CD4-positive, alpha-beta T cell treated with Interleukin-4 for 1 hour (primary cell): ENCODE data around the gene ACSS1.

ENCODE experiments used
- DNase-seq, 2 donors: peaks; one replicate each; pipeline ENCODE4 v3.0.0-alpha.2; 2020 to 2022

ACSS1 gene

DNA sequence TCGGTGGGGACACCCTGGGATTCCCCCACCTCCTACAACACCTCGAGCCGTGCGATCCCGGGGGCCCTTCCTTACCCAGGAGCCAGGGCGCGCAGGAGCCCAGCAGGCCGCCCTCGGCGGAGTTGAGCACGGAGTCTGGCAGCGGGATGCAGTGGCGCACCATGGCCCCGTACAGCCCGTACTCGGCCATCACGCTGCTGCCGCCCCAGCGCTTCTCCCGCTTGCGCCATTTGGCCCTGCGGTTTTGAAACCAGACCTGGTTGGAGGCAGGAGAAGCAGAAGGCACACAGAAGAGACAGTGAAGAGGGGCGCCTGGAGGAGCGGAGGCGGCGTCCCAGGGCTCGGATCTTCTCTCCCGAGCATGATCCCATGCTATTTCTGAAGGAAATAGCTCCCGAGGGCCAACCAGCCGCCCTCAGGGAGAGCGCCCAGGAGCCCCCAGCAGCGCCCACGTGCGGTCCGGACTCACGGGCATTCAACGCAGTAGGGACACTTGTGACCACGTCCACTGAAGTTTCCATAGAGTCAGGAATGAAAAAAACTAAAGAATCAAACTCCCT lies 19.8 kb upstream of the ACSS1 start:
- DNase-seq, result no peak

DNA sequence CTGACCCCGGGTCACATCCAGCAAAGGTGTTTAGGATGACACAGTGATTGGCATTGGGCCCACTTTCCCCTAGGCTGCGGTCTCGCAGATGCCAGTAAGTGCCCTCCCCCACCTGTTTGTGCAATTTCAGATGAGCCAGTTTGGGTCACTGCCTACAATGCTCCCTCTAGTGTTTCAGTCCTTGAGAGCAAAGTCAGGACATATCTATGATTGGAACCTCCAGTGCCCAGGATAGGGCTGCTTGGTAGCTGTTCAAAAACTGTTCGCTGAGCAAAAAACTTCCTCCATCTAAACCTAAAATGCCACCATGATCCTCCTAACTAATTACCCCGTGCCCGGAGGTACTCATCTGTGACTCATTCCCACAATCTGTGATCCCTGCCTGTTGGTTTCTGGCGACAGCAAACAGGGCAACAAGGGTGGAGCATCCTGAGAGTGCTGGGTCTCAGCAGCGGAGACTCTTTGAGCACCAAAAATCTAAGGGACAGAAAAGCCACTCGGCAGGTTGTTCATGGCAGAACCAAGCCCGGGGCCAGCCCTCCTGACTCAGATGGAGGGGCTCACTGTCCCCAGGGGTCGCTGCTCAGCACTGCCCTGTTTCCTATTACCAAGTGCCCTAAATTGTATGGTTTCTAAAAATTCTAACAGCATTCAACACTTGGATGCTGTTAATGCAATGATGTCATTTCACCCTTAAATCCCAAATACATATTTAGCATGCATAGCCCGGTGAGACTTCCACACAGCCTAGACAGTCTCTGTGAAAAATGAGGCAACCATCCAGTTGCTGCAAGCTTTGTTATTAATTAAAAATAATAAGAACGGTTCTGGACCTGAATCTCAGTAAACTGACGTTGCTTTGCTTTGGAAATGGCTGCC lies 19.0 kb upstream of the ACSS1 start:
- DNase-seq, result peak in 1 of 2 donors; percentile 29

DNA sequence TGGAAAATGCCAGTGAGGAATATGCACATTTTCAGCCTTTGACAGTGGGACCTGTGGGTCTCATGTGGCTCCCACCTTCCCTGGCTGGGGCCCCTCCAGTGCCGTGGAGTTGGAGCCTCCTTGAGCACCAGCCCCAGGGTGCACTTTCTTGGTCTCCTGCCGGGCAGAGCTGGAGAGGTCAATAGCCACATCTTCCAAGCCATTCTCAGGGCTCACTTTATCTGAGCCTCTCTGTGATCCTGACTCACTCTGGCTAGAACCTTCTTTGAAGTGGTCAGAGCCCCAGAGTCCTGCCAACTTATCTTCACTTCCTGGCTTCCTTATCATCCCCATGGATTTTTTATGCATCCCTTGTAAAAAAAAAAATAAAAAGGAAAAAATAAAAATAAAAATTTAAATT lies 18.3 kb upstream of the ACSS1 start:
- DNase-seq, result no peak

DNA sequence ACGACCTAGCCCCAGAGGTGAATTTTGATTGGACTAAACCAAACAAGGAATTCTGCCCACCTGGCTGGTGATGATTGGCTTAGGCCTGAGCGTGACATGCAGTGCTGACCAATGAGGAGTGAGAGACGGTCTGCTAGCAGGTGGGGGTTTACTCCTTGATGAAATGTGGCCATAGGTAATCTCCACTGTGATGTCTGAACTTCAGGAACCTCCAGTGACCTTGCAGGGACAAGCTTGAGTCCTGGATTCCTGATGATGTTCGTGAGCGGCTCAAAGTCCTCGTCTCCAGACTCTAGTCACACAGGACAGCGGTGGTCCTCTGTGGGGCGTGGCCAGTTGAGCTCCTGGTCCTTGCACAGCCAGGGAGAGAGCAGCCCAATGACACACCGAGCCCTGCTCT lies 15.6 kb upstream of the ACSS1 start:
- no peak for DNase-seq

DNA sequence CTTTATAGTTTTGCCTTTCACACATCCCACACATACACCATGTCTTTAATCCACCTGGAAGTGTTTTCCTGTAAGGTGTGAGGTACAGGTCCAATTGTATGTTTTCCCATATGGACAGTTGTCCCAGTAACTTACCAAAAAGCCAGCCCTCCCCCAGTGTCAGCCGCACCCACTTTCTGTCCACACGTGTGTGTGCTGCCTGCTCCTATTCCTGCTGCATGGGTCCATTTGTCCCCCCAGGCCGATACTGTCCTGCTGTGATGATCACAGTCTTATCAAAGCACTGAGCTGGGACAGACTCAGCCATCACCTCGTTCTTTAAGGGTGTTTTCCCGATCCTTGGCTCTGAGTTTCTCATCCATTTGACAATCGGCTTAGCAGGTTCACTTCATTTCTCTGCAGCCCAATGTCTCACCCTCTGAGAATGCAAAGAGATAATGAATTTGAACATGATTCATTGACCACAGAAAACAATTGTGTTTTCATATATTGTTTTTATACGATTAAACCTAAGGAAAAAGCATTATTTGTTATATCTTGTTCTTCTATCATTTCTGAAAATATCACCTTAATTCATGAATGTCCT lies 14.4 kb upstream of the ACSS1 start:
- DNase-seq, result no peak

DNA sequence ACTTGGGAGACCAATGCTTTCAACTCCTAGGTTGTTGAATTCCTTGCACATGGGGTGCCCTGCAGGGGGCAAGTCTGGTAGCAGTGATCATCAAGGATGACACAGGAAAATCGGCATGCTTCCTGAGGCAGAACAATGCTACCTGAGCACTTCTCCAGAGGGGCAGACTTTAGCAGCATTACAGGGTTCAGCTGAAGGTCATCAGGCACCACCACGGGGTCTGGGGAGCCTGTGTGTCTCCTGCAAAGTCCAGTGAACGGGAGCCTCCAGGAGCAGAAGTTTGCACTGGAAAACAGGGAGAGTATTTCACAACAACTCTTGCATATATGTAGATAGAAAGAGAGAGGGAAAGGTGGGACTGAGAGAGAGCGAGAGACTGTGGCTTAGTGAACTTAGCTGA lies 13.8 kb upstream of the ACSS1 start:
- DNase-seq, result no peak

DNA sequence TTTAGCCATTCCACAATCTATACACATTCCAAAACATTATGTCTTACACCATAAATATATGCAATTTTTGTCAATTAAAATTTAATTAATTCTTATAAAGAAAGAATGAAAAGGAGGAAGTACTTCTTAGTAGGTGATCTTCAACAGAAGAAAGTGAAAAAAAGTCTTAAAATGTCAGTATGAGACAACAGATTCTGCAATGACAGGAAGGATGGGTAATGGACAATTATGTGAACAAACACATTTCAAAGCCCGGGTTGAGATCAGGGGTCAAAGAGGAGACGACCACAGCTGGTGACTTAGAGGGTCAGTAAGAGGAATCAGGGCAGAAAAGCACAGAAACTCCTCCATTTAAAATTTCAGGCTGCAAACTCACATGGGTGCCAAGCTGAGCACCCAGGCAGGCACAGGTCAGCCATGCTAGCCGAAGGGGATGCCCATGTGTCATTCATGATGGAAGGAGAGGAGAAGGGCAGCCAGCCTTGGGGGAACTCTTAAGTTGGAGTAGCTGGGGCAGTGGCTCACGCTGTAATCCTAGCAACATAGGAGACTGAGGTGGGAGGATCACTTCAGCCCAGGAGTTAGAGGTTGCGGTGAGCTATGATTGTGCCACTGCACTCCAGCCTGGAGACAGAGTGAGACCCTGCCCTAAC lies 13.0 kb upstream of the ACSS1 start:
- DNase-seq, result no peak

DNA sequence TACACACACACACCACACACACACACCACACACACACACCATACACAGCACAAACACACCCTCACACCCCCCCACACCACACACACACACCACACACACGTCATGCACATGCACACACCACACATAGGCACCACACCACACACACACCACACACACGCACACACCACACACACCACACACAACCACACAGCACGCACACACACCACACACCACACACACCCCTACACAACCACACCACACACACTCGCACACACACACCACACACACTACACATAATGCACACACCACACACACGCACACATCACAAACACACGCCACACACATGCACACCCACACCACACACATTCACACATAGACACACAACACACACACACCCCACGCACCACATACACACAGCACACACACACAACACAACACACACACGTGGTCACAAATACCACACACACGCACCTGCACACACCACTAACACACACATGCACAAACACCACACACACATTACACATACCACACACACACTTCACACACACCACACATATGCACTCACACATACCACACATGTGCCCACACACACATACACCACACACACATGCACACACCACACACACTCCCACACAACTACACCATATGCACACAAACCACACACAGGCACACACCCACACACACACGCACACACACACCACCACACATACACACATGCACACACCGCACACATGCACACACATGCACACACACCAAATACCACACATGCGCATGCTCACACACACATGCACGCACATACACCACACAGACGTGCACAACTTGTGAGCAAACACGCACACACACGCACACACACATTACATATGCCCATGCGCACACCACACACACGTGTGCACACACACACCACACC lies 9.4 kb upstream of the ACSS1 start:
- DNase-seq, result no peak

DNA sequence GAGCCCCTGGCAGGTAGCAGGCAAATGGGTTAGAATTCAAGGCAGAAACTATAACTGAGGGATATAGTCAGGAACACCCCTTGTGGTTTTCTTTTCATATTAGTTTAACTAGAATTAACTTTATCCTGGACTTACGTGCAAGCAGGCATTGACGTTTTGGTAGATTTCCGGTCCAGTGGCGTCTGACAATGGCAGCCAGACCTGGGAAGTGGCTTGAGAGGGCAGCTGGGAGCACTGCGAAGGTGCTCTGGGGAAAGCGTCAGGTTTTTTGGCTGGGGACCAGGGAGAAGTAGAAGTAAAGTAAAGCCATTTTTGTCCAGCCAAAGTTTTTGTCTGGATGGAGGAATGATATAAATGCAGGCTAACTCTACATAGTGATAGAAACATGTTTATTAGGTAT lies 8.4 kb upstream of the ACSS1 start:
- DNase-seq, result no peak

DNA sequence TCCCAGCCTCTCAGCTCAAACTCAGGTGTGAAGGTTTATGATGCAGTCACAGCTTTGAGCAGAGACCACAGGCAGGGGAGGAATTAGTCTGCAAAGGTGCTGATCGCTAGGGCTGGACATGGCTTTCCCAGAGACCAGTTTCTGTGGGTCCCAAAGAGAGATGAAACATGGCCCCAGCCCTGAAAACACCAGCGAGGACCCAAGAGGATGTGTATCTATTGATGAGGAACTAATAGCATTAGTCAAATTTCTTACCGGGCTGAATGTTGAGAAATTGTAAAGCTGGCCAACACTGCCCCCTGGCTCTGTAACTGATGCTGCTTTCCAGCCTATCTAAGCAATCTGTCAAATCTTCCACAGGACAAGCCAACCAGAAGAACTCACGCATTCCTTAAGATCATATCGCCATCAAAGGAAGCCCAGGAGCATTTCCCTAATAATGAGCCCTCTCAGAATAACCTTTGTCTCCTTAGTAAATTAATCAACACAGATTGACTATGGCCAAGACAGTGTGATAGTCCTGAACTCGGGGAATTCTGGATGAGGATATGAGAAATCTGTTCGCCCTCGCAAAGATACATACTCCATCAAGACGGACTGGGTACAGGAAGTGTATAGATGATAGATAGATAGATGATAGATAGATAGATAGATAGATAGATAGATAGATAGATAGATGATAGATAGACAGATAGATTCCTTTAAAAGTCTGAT lies 7.8 kb upstream of the ACSS1 start:
- DNase-seq, result peak; percentile 80

DNA sequence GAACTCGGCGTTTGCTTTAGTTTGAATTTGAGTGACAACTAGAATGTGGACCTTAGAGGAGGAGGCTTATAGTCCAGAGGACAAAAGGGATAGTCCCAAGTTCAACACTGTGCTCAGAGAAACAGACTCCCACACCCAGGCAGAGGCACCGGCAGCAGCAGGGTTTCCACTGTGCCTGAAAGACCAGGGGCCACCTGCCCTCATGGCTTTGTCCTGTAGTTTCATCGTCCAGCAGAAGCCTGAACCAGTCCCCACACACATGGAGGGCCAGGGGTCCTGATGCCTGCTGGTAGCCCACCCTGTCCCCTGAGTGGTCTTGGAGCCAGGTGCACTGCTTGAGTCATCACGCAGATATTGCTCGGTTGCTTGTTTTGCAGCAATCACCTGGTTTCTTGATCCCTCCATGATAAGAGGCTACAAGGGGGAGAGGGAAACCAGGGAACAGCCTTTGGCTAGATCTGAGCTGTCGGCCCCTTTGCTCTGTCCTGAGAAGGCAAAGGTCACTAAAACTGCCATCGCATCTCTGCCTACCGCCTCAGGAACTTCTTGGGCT lies 7.2 kb upstream of the ACSS1 start:
- DNase-seq, result no peak

DNA sequence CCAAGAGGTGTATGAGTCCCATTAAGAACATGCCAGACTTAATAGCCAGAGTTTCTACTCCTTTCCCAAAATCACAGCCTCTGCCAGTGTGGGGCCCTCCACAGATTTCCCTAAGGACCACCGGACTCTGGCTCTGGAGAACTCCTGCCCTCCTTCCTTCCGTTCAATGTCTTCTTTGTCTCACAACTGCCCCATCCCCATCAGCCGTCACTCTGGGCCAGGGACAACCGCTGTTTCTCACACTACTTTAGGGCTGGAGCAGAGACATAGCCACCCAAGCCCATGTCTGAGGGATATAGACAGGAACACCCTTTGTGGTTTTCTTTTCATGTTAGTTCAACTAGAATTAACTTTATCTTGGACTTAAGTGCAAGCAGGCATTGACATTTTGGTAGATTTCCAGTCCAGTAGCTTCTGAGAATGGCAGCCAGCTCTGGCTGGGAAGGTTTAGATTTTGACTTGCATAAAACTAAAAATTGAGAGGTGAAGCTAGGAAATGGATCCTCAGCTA lies 6.7 kb upstream of the ACSS1 start:
- no peak for DNase-seq

DNA sequence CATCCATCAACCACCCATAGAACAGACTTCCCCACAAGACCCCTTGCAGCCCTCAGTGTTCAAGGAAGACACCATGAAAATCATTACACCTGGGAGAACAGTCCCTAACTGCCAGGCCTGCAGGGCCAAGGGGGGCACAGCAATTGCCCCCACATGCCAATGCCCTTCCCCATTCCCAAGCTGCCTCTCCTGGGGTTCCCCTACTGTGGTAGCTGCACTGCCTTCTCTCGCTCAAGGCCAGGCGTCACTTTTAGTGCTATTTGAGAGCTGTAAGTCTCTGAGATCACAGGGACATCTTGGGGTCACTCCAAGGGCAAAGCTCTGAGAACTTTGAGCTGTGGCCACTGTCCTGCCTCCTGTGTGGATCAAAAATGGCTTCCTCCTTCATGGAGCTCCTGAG lies 6.0 kb upstream of the ACSS1 start:
- DNase-seq, result no peak

DNA sequence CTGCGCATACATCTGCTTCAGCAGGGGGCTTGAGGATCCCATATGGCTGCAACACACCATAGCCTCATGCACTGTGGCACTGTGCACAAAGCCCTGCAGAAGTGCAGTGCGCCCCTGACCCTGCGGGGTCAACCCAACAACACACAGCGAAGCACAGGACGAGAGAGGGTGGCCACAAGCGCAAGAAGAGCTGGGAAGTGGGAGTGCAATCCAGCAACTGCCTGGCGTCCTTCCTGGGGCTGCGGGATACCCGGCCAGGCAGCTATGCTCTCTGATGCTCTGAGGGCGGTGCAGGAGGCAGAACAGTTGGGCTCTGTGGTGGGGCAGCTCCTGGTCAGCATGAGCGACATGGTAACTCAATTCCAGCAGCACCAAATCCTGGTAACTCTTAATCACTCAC lies 5.6 kb upstream of the ACSS1 start:
- no peak for DNase-seq

DNA sequence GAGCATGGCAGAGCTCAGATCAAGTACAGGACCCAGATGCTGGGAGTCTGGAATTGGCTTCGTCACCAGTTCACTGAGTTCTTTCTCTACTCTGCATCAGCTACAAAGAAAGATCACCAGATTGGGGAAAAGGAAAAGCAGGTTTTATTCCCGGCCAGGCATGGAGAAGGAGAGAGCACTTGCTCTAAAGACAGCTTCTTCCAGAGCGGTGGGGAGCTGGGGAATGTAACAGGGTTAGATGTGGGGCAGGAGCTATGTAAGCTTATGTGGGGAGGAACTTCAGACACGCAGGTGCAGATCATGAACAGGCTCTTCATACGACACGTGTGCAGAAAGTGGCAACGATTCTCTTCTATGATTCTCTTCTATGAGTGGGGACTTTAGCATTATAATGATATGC lies 4.9 kb upstream of the ACSS1 start:
- no peak for DNase-seq

DNA sequence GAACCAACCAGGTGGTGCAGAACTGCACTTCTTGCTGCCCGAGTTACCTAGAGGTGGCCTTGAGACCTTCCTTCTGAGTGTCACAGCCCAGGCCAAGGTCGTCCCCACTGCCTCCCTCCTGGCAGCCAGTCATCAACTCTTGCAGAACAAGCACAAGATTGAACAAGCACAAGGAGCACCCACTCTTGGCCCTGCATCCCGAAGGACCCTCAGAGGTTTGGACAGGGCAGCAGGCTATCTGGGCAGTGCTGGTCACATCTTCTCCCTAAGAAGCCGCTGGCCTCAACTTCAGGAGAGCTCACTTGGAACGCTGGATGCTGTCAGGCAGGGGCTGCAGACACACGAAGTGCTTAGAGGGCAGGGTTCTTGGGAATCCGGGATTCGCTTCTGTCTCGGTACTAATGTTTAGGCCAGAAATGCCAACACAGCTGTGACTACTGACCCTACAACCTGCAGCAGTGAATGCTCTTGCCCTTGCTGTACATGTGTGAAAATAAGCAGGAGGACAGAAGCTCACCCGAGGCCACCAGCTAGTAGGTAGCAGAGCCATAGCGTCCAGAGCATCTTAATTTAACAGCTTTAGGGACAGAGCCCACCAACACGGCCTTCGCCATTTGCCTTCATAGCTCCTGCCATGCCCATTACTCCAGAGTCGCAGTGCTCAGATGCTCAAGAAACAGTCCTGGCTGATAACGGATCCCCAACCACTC lies 4.0 kb upstream of the ACSS1 start:
- DNase-seq, result no peak

DNA sequence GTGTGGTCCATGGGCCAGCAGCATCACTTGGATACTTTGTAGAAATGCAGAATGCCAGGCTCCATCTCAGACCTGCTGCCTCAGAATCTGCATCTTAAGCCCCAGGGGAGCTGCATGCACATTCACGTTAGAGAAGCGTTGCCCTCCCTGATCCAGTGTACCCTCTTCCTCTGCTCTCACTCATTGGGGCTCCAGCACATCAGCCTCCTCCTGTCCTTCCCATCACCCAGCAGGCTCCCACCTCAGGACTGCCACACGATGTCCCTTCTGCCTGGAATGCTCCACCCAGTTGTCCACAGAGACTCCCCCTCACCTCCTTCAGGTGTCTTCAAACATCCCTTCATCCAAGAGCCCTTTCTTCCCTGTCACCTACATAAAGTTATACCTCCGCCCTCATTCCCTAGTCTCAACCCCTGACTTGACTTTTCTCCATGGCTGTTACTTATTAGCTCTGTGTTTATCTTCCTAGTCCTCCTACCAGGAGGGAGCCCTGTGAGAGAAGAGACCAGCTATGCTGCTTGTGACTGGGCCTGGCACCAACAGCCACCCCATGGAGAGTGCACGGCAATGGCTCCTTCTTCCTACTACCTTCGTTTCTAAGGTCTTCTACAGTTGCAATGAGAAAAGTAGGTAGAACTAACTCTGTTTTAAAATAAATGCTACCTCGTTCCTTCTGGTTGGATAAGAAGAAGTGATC lies 3.3 kb upstream of the ACSS1 start:
- no peak for DNase-seq

DNA sequence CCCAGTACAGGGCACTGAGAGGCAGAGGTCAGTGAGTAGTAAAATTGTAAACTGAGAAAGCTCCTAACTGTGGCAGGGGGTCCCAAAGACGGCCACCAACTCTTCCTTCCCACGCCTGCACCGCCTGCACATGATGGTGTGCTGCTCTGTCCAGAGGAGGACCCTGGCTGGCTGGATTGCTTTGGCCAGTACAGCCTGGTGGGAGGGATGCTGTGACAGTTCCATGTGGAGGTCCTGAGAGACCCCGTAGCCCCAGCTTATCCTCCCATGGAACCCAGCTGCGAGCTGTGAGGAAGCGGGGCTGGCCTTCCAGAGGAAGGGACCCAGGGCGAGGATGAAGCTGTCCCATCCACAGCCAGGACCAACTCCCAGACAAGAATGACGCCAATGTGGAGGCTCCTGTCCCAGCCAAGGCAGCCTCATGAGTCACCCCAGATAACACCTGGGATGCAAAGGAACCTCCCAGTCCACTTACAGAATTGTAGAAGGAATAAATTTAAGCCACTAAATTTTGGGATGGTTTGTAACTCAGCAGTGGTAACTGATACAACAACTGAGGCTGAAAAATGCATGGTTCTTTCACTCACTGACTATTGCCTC lies 2.0 kb upstream of the ACSS1 start:
- DNase-seq, result no peak

DNA sequence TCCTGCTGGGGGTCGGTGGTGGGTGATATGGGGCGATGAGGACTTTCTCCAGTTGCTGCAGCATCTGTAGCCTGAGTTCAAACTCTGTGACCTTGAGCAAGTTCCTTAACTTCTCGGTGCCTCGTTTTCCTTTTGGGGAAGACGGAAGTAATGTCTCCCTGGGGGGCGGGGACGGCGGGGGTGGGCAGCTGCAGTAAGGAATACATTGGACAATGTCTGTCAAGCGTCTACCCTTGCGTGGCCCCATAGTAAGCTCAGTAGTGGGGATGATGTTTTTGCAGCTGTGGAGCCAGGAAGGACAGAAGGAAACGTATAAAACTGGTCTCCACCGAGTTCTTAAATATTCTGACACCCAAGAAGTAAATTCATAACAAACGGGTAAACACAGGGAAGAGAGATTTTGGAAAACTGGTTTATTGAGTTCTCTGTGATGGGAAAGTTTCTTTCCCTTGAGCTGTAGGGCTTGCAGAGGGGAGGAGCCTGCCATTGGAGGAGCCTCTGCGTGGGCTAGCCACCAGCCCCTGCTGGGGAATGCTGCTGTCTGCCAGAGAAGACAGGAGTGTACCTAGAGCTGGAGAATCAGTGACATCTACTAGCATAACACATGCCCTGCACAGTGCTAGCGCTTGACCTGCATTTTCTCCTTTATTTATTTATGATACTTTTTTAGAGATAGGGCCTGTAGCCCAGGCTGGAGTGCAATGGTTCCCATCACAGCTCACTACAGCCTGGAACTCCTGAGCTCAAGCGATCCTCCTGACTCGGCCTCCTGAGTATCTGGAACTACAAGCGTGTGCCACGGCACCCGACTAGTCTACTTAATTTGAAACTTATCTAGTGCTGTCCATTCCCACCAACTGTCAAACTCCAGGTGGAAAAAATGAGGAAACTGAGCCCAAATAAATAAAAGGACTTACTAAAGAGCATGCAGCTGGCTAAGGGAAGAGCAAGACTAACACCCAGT lies 1.2 kb upstream of the ACSS1 start:
- peak in 1 of 2 donors; percentile 11 for DNase-seq
